Measurements from ENCODE around the gene GPS1.

GPS1 gene

DNA sequence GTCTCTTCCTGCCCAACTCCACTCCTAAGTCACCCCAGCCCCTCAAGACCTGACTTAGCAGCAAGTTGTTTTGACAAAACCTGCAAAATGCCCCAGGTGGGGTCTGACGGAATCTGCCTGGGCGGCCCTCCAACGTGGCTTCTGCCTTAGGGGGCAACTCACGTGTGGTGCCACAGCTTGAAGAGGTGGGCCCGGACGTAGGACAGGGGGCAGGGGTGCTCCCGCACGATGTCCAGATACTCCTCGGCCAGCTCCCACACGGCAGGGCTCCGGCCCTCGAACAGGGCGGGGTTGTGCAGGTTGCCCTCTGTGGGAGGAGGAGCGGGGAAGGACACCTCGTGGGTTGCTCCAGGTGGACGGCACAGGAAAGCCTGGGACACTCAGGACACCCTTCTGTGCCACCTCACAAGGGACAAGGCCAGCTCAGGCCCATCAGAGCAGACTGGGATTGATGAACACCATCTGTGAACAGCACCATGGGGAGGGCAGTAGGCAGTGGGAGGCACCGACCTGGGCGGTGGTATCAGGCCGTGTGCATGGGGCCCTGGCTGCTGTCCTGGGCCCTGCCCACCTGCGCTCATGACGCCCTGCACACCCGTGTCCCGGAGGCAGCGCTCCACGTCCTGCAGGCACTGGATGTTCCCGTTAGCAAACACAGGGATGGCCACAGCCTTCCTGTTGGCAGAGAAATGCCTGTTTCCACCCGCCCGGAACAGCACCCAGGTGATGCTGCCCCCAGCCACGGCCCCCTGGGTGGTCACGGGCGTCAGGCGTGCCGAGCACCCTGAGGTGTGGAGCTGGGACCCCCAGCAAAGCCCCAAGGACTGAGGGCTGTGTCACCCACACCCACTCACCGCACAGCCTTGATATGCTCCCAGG, 9.6 kb downstream of the GPS1 start:
- DNase-seq = no peak

DNA sequence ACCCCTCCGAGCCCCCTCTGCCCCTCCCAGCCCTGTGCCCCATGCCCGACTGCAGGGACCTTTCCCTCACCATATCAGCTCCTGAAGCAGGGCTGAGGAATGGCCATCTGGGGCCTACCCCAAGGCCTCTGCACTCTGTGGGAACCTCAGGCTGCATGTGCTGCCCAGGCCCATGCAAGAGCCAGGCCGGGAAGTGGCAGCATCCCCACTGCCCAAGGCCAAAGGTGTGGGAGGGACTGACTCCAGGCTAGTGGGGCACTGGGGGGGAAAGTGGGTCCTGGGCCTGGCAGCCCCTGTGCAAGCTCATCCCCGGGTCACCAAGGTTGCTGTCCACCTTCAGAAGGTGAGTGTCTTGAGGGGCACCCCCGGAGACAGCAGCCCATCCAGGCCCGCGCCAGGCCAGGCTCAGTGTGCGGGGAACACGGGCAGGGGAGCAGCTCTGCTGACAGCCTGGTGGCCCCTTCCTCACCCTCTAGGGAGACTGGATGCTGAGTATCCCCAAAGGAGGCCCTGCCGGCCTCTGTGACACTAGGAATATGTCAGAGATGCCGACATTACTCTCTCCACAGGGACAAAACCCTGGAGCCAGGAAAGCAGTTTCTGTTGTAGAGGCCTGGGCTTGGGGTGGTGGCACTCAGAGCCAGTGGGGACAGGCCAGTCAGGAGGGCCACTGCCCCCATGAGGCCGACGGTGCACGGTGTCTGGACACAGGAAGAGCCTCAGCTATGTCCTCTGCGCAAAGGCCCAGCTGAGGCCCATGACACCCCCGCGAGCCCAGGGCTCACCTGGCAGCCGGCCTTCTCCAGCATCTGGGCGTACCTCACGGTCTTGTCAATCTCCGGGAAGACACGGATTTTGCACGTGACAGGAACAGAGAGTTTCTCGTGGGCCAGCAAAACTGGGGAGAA, 10.6 kb downstream of the GPS1 start:
- no peak for DNase-seq

DNA sequence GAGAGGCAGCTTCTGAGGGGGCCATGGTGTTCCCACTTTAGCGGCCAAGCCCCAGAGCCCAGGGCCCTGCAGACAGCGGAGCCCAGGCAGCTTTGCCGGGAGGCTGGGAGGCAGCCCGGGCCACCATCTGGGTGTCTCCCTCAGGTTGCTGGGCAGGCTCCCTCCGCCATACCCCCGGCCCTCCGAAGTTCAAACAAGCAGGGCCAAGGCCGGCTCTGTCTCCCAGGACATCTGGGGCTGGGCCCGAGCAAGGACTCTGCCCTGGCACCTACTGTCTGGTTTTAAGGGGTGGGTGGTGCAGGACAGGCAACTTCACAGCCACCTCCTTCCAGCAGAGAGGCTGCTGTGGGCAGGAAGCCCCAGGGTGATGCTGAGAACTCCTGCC, 11.3 kb downstream of the GPS1 start:
- DNase-seq = no peak

DNA sequence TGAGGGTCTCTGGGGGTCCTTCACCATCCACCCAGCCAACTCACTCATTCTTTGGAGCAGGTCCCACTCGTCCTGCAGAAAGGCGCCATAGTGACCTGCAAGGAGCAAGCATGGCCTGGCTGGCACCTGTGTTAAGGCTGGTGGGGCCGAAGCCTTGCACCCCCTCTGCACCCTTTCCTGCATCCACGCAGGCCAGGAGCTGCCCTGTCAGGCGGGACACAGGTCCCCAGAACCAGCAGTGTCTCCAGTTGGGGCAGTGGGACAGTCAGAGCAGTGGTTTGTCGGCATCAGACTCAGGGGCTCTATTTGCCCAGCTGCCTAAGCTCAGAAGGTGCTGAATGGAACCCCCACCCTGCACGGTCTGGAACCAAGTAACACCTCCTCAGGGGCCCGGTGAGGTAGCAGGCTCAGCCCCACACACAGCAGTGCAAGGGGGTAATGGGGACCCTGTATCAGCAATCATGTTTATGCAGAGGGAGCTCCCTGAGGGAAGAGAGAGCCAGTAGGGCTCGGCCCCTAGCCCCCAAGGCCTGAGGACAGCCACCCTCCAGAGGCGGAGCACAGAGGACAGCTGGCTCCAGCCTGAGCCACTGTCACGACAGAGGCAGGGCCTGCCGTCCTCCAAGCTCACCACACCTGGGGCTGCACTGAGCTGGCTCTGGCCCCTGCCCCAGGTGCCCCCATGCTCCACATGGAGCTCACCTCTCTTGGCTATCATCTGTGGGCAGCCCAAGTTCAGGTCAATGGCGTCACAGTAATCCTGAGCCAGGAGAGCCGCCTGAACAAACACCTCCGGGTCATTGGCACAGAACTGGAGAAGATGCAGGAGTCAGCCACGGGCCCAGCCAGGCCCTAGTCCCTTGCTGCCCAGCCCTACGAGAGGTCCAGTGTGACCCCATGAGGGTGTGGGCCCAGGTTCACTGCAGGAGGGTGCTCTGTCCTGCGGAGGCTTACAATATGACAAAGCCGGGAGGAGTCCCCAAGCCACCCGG, 12.0 kb downstream of the GPS1 start:
- DNase-seq = no peak

DNA sequence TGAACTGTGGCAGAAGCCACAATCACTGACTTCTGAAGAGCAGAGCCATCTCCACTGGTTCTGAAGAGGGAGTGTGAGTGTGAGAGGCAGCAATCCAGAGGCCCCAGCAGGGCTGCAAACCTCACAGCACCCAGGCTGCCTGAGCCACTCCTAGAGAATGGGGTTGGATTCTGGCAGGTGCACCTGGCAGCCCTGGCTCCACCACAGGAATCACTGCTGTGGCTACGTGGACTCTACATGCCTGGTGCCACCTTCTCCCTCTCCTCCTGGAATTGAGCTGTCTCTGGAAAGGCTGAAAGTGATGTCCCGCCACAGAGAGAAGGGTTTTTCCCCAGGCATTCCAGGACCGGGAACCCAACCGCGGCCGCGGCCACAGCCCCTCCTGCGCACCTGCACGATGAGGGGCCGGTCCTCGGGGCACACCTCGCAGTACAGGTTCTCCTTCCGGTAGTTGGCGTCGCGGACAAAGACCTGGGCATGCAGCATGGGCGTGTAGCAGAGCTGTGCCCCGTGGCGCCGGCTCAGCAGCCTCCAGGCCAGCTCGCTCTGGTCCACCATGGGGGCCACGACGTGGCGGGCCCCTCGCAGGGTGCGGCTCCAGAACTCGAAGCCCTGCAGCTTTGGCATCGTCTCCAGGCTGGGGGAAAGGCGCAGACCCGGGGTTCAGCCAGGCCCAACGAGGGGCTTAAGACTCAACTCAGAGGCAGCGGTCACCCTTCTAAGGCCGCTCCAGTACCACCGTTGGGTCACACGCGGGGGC, 12.9 kb downstream of the GPS1 start:
- no peak for DNase-seq

DNA sequence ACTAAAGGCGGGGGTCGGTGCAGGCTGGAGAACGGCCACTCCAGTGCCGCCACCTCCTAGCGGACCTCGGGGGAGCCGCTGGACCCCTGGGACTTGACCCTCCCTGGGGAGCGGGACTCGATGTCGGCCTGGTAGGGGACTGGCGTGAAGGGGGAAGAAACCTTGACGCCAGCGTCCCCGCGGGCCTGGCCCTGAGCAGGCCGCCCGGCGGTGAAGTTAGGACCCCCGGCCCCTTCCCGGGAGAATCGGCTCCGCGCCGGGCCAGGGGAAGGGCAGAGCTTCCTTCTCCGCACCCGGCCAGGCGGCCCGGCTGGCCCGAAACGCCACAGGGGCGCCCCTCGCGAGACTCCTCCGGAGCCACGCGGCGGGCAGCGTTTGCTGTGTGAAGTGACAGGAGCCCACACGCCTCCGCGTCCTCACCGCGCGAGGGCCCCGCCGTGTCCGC, 13.5 kb downstream of the GPS1 start:
- peak; percentile 14 for DNase-seq

DNA sequence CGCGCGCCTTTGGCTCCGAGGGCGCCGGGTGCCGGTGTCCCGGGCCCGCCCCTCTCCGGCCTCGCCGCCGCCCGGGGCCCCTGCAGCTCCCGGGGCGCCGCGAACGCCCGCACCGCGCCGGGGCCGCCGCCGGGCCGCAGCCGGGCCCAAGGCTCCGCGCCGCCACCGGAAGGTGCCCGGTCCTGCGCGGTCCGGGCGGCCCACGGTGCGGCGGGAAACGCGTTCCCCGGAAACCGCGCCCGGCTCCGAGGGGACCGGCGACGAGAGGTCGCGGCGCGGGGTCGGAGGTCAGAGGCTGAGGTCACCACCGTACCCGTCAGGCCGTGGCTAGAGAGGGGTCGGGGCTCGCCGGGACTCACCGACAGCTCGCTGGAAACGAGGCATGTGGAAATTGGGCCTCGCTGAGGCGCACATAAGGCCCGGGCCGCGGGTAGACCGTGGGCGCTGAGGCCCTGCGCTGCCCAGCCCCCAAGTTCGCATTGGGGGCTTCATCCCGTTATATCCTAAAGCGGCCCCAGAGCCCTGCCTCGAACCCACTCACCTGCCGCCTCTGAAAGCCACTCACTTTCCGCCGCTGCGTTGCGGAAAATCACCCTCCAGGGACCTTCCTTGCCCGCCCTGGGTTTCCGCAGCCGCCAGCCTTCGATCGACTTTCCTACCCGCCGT, 14.1 kb downstream of the GPS1 start, which contains the start of gene DUS1L:
Gene DUS1L (minus strand): TSS at position 167 of the 666 bp plus-strand sequence. CDS start 745 bp downstream, outside the sequence.
- DNase-seq = peak; percentile 36

DNA sequence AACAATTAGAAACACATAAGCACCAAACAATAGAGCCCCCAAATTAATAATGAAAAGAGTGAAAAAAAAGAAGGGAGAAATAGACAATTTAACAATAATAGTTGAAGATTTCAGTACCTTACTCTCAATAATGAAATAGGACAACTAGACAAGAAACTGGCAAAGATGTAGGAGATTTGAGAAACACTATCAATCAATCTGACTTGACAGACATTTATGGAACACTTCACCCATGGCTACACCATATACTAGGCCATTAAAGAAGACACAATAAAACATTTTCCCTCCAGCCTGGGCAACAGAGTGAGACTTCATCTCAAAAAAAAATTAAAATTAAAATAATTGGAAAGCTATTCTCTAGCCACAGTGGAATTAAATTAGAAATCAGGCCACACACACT, 18.9 kb downstream of the GPS1 start:
- no peak for DNase-seq

DNA sequence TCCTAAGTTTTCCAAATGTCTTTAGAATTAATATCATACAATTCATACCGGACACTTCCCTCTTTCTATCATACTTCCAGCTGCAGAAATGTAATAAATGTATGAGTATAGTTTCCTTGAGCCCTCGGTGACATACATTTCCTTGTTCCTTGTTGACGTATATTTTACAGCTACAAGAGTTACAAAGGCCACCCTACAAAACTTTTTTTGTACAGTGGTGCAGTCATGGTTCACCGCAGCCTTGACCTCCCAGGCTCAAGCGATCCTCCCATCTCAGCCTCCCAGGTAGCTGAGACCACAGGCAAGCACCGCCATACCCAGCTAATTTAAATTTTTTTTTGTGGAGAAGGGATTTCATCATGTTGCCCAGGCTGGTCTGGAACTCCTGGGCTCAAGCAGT, 21.1 kb downstream of the GPS1 start:
- DNase-seq = no peak

DNA sequence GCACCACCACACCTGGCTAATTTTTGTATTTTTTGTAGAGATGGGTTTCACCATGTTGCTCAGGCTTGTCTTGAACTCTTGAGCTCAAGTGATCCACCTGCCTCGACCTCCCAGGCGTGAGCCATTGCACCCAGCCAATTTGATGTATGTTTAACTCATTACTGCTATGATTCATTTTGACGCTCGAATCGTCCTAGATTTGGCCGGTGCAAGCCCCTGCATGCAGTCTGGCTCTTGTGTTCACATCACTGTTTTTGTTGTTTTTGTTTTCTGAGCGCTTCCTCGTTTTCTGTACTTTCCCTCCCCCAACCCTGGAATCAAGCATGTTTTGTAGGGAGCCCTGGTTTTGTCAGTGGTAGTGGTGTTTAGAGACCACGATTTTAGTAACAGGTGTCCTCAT, 21.7 kb downstream of the GPS1 start:
- DNase-seq = no peak

DNA sequence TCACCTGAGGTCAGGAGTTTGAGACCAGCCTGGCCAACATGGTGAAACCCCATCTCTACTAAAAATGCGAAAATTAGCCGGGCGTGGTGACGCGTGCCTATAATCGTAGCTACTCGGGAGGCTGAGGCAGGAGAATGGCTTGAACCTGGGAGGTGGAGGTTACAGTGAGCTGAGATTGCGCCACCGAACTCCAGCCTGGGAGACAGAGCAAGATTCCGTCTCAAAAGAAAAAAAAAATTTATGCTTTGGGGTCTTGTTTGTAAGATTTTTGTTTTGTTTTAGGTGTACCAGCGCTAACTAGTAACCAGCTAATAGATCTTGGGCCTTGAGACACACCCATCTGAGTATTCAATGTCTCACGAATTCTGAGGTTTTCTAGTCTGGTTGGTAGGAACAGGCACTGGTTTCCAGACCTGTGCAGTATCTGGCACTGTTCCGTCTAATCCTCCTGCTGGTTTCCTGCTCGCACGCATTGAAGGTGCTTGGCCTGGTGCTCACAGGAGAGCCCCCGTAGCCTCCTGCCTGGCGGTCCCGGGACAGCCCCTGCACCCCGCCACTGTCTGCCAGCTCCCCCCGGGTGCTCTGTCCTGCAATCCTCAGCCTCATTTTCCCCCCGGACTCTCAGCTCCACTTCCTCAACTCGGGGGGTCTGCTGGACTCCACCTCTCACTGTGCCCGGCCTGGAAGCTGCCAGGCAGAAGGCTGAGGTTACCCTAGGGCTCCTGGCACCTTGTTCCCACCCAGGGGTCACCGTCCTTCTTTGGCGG, 24.5 kb downstream of the GPS1 start:
- DNase-seq = no peak

DNA sequence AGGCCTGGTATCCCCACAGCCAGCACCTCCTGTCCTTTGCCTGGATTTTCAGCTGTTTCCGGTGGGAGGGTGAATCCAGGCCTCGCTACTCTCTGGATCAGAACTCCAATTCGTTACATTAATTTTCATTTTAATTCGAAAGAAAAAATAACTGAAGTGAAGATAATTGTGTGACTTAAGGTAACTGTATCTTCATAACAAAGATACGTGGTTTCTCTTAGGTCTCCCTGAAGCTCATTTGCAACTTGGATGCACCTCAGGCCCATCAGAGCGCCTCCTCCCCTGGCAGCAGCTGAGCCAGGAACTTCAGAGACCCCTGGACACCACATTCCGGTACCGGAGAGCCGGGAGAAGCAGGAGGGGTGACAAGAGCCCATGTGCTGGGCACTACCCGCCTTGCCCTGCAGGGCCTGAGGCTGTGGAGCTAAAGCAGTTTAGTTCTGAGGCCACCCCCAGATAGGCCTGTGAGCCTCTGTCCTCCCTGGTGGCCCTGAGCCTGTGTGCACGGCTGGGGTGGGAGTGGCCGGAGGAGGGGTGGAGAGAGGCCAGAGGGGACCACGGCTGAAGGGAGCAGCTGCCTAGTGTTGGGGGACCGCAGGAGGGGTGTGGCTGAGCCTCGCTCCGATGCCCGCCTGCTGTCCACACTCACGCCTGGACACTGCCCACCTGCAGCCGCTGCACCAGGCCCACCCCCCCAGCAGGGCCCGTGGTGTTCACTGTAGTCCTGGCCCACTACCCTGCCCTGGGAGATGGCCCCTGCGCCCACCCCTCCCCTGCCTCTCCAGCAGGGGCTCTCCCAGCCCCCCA, 25.3 kb downstream of the GPS1 start:
- DNase-seq = no peak

DNA sequence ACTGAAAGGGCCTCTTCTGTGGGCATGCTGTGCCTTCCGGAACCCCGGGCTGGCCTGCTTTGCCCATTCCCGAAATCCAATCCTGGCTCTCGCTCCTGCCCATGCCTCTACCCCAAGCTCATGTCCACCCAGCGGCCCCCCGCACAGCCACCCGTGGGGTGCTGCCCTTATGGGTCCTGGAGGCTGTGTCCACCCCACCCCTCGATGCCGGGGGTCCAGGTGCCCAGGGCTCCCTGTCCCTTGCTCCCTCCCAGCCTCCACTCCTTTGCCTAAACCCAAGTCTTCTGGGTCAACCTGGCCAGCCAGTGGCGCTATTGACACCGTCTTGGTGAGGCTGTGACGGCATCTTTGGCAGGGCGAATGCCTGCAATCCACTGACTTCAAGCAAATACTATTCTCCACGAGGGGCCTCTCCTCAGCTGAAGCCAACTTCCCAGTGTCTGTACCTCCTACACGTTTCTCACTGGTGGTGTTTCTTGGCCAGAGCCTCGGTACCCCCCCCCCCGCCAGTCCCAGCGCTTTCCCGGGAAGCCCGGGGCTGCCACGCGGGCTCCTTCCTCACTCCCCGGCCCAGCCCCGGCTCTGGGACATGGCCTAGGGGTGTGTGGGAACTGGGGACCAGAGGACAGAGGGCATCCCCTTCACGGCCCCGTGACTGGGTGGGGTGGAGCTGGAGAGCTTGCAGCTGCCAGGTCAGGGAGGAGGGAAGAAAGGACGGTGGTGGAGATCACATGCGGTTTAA, 26.1 kb downstream of the GPS1 start:
- DNase-seq = no peak

DNA sequence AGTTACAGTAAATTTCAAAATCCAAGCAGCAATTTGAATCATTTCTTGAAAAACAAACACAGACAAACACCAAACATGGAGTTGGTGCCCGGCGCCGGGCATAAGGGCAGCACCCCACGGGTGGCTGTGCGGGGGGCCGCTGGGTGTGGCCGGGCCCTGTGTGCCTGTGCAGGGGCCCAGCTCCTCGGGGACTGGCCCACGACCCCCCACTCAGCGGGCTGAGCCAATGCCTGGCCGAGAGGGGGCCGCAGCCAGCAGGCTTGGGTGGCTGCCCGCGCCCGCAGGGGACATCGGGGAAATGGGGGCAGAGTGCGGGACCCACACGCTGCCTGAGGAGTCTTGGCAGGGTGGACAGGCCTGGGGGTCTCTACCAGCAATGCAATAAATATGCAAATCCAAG, 26.7 kb downstream of the GPS1 start:
- DNase-seq = no peak

DNA sequence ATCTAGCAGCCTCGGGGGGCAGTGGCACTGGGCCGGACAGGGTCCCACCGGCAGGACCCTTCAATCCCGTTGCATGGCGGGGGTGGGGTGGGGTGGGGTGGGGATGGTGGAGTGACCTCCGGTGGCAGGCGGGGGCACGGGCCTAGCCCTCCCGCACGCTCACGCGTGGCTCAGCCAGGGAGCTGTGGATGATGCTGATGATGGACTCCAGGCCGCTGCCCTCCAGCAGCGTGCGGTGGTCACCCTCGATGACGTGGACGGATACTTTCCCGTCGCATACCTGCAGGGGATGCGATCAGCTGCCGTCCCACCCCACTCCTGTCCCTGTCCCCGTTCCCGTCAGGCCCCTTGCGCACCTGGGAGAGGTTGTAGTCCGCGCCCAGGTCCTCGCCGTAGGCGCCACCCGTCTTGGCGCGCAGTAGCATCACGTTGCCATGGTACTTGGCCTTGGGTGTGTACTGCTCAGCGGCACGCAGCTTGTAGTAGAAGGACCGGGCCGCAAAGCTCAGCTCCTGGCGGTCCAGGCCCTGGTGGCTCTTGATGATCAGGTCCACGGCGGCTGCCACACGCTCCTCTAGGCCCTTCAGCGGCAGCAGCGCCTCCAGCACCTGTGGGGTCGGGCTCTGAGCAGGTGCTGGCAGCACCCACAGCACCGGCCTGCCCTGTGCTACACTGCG, 27.4 kb downstream of the GPS1 start:
- DNase-seq = no peak

DNA sequence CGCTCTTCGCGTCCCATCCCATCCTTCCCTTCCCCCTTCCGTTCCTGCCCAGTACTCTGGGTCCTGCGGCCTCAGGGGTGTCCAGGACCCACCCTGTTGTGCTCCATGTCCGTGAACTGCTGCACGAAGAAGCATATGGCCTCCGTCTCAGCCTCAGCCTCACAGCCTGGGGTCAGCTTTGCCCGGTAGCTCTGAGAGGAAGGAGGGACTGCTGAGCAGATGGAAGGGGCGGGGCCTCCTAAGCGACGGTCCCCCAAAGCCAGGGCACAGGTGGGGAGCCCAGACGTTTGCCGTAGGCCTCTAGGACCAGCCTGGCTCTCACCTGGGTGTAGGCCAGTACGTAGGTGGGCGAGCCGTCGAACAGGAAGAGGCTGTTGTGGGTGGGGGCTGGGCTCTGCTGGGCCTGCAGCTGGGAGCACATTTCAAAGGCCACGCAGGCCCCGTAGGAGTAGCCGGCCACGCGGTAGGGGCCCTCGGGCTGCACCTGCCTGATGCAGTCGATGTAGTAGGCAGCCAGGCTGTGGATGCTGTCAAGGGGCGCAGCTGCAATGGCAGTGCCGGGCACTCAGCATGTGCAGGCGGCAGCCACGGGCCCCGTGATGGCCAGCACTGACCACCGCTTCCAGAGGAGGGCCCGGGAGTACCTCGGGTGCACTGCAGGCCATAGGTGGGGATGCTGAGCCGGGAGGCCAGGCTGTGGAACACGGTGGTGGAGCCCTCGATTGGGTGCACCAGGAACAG, 28.5 kb downstream of the GPS1 start:
- no peak for DNase-seq

DNA sequence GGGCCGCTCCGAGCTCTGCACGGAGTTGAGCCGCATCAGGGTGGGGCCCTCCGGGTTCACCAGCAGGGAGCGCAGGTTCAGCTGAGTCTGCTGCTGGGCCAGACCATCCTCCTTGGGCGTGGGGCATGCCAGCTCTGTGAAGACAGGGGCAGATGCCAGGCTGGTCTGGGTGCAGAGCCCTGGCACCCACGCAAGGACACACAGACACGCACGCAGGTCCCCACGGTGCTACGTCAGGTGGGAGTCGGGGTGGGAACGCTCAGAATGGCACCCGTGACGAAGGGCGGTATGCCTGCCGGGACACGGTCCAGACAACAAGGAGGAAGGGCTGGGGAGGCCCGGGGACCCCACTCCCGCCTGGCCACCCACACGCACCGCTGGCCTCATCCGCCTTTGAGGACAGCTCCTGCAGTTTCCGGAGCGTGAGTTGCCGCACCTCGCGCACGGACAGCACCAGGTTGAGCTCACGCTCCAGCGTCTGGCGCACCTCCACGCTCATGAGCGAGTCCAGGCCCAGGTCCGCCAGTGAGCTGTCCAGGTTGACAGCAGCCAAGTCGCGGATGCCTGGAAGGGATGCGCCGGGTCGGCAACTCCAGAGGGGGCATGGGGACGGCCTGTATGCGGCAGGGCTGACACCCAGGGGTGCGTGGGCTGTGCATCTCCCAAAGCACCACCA, 29.2 kb downstream of the GPS1 start:
- no peak for DNase-seq

Data from fibroblast of upper back skin (primary cell).